GM12878 (cell line): ENCODE results near the gene TIMM29.

ENCODE experiments used
- CEBPB ChIP-seq, 2 experiments: fragments of 150-350 bp in 1 of 2; IDR thresholded peaks; 2 replicates each; pipeline ENCODE4 v1.6.1; 2012 to 2014; ENCODE audit warnings: low read depth in 2 of 2, low read length in 2 of 2, borderline replicate concordance in 1 of 2, inconsistent platforms in 1 of 2
- CTCF ChIP-seq, 3 experiments: IDR thresholded peaks in 2 of 3; conservative IDR thresholded peaks in 1 of 3; 2 replicates each; pipeline ENCODE4 v1.5.1; 2011; ENCODE audit warnings: low read depth in 3 of 3, low read length in 3 of 3, mild to moderate bottlenecking in 3 of 3, control low read depth in 2 of 3, moderate library complexity in 2 of 3, inconsistent platforms in 1 of 3, mixed read lengths in 1 of 3; ENCODE audit not compliant: control insufficient read depth in 2 of 3, insufficient read depth in 1 of 3; ENCODE audit errors: extremely low read depth in 1 of 3
- MYC ChIP-seq: IDR thresholded peaks from 2 replicates; pipeline ENCODE4 v1.6.1; 2011; ENCODE audit warnings: mild to moderate bottlenecking, low read length, moderate library complexity, inconsistent platforms; ENCODE audit not compliant: insufficient read depth, insufficient replicate concordance, insufficient read length, severe bottlenecking
- NFIC ChIP-seq: IDR thresholded peaks from 2 replicates; pipeline ENCODE4 v1.6.1; 2012; ENCODE audit warnings: low read depth, mild to moderate bottlenecking, inconsistent platforms, low read length, moderate library complexity
- POLR2A ChIP-seq: IDR thresholded peaks from 2 replicates; pipeline ENCODE4 v1.6.1; 2011; ENCODE audit warnings: low read depth, mild to moderate bottlenecking, low read length
- POLR2AphosphoS5 ChIP-seq: IDR thresholded peaks from 2 replicates; pipeline ENCODE4 v1.6.1; 2011; ENCODE audit warnings: mild to moderate bottlenecking, low read length, inconsistent platforms
- RBBP5 ChIP-seq: fragments of 200-600 bp; sonication (generic); conservative IDR thresholded peaks from 2 replicates; pipeline ENCODE4 v1.6.1; 2016
- RELA ChIP-seq: fragments of 450-650 bp; IDR thresholded peaks from 2 replicates; pipeline ENCODE4 v1.8.0; 2014; ENCODE audit warnings: borderline replicate concordance; ENCODE audit not compliant: partially characterized antibody
- SIX5 ChIP-seq: IDR thresholded peaks from 2 replicates; pipeline ENCODE4 v1.6.1; 2011; ENCODE audit warnings: mild to moderate bottlenecking, low read depth, low read length, moderate library complexity; ENCODE audit not compliant: severe bottlenecking
- SMC3 ChIP-seq: IDR thresholded peaks from 2 replicates; pipeline ENCODE4 v1.6.1; 2011; ENCODE audit warnings: low read length, improper control_type of control experiment, borderline replicate concordance
- TCF12 ChIP-seq: IDR thresholded peaks from 2 replicates; pipeline ENCODE4 v1.6.1; 2011; ENCODE audit warnings: low read depth, mild to moderate bottlenecking, low read length
- TF ChIP-seq, protein P1 (sequence below): IDR thresholded peaks from 2 replicates; pipeline ENCODE4 v1.6.1; 2011; ENCODE audit warnings: low read depth, low read length, improper control_type of control experiment, borderline replicate concordance
- TF ChIP-seq, protein P2 (sequence below): fragments of 450-650 bp; IDR thresholded peaks from 2 replicates; pipeline ENCODE4 v1.6.1; 2017; ENCODE audit warnings: mild to moderate bottlenecking

GRCh38 chr19:10908380-10908960 is 20.1 kb upstream of the TIMM29 start:
- TF ChIP-seq RBBP5 (no peak), CTCF (IDR thresholded peaks at IDR 0.05 in 2 of 3, conservative IDR thresholded peaks at IDR 0.05 in 1 of 3; ENCODE audit: control insufficient read depth in 2 of 3, extremely low read depth in 1 of 3, insufficient read depth in 1 of 3, low read depth in 3 of 3, low read length in 3 of 3) (no peak), POLR2A (no peak), SIX5 (no peak), NFIC (no peak), POLR2AphosphoS5 (no peak), CEBPB (IDR thresholded peaks at IDR 0.05; ENCODE audit: borderline replicate concordance in 1 of 2, low read depth in 2 of 2, low read length in 2 of 2) (no peak), SMC3 (no peak), MYC (no peak), RELA (no peak), TCF12 (no peak)
- TF ChIP-seq, protein P1, sequence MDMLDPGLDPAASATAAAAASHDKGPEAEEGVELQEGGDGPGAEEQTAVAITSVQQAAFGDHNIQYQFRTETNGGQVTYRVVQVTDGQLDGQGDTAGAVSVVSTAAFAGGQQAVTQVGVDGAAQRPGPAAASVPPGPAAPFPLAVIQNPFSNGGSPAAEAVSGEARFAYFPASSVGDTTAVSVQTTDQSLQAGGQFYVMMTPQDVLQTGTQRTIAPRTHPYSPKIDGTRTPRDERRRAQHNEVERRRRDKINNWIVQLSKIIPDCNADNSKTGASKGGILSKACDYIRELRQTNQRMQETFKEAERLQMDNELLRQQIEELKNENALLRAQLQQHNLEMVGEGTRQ = no peak
- TF ChIP-seq, protein P2, sequence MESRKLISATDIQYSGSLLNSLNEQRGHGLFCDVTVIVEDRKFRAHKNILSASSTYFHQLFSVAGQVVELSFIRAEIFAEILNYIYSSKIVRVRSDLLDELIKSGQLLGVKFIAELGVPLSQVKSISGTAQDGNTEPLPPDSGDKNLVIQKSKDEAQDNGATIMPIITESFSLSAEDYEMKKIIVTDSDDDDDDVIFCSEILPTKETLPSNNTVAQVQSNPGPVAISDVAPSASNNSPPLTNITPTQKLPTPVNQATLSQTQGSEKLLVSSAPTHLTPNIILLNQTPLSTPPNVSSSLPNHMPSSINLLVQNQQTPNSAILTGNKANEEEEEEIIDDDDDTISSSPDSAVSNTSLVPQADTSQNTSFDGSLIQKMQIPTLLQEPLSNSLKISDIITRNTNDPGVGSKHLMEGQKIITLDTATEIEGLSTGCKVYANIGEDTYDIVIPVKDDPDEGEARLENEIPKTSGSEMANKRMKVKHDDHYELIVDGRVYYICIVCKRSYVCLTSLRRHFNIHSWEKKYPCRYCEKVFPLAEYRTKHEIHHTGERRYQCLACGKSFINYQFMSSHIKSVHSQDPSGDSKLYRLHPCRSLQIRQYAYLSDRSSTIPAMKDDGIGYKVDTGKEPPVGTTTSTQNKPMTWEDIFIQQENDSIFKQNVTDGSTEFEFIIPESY = no peak
